Mesenchymal stem cell (in vitro differentiated cells and primary cell): ENCODE data around the gene SUGCT.

ENCODE experiments used
- DNase-seq: peaks from one replicate; pipeline ENCODE4 v3.0.0-alpha.2; 2013
- H2AFZ ChIP-seq: one replicate; pipeline ENCODE4 v1.6.1; 2013; ENCODE audit warnings: low read depth, mild to moderate bottlenecking, control low read depth, inconsistent platforms, low read length, moderate library complexity
- H2AK5ac ChIP-seq: 2 replicates; pipeline ENCODE4 v1.6.1; 2013; ENCODE audit warnings: low read length, moderate library complexity, mild to moderate bottlenecking, inconsistent platforms; ENCODE audit not compliant: severe bottlenecking
- H2BK120ac ChIP-seq: one replicate; pipeline ENCODE4 v1.6.1; 2013; ENCODE audit warnings: low read depth, mild to moderate bottlenecking, inconsistent platforms, low read length, moderate library complexity
- H2BK12ac ChIP-seq, 2 experiments: one replicate each; pipeline ENCODE4 v1.6.1; 2013; ENCODE audit warnings: inconsistent platforms in 2 of 2, low read length in 2 of 2, mild to moderate bottlenecking in 2 of 2, moderate library complexity in 2 of 2, control low read depth in 1 of 2
- H2BK15ac ChIP-seq: one replicate; pipeline ENCODE4 v1.6.1; 2013; ENCODE audit warnings: mild to moderate bottlenecking, low read depth, inconsistent platforms; ENCODE audit not compliant: poor library complexity, severe bottlenecking
- H2BK5ac ChIP-seq: 2 replicates; pipeline ENCODE4 v1.6.1; 2013; ENCODE audit warnings: low read depth, mild to moderate bottlenecking, low read length, control low read depth, inconsistent platforms; ENCODE audit not compliant: poor library complexity, severe bottlenecking
- H3K14ac ChIP-seq, 2 experiments: one replicate each; pipeline ENCODE4 v1.6.1; 2013; ENCODE audit warnings: inconsistent platforms in 2 of 2, low read length in 2 of 2, control low read depth in 1 of 2, mild to moderate bottlenecking in 1 of 2, moderate library complexity in 1 of 2
- H3K18ac ChIP-seq, 2 experiments: one replicate each; pipeline ENCODE4 v1.6.1; 2013; ENCODE audit warnings: inconsistent platforms in 2 of 2, low read length in 2 of 2, control low read depth in 1 of 2, low read depth in 1 of 2, mild to moderate bottlenecking in 1 of 2
- H3K23ac ChIP-seq, 2 experiments: one replicate each; pipeline ENCODE4 v1.6.1; 2013; ENCODE audit warnings: inconsistent platforms in 2 of 2, low read length in 2 of 2, mild to moderate bottlenecking in 2 of 2, moderate library complexity in 2 of 2, control low read depth in 1 of 2
- H3K27ac ChIP-seq: 2 replicates; pipeline ENCODE4 v1.5.1; 2013; ENCODE audit warnings: mild to moderate bottlenecking, moderate library complexity, low read length, control low read depth, inconsistent platforms; ENCODE audit not compliant: poor library complexity, severe bottlenecking
- H3K27me3 ChIP-seq, 2 experiments: 2 replicates each; pipeline versions ENCODE4 v1.6.1 to v1.7.0; 2013; ENCODE audit warnings: low read length in 2 of 2, mild to moderate bottlenecking in 2 of 2, moderate library complexity in 2 of 2, control low read depth in 1 of 2, inconsistent platforms in 1 of 2; ENCODE audit not compliant: control insufficient read depth in 1 of 2, insufficient read depth in 1 of 2
- H3K36me3 ChIP-seq, 2 experiments: 2 replicates each; pipeline versions ENCODE4 v1.6.1 to v1.7.0; 2013; ENCODE audit warnings: low read length in 2 of 2, control low read depth in 1 of 2, inconsistent platforms in 1 of 2, low read depth in 1 of 2, mild to moderate bottlenecking in 1 of 2; ENCODE audit not compliant: insufficient read depth in 2 of 2, control insufficient read depth in 1 of 2
- H3K4ac ChIP-seq, 2 experiments: one replicate each; pipeline ENCODE4 v1.6.1; 2013; ENCODE audit warnings: inconsistent platforms in 2 of 2, low read length in 2 of 2, mild to moderate bottlenecking in 2 of 2, moderate library complexity in 2 of 2, control low read depth in 1 of 2, low read depth in 1 of 2
- H3K4me1 ChIP-seq: 2 replicates; pipeline ENCODE4 v1.6.1; 2013; ENCODE audit warnings: low read depth, low read length, control low read depth; ENCODE audit not compliant: control insufficient read depth, insufficient read depth
- H3K4me2 ChIP-seq: 2 replicates; pipeline ENCODE4 v1.6.1; 2013; ENCODE audit warnings: low read length, mild to moderate bottlenecking, inconsistent platforms; ENCODE audit not compliant: poor library complexity, severe bottlenecking
- H3K4me3 ChIP-seq, 2 experiments: 2 replicates each; pipeline versions ENCODE4 v1.5.1 to v1.7.0; 2013; ENCODE audit warnings: low read length in 2 of 2, mild to moderate bottlenecking in 2 of 2, control low read depth in 1 of 2, low read depth in 1 of 2; ENCODE audit not compliant: insufficient read depth in 1 of 2
- H3K79me1 ChIP-seq: replicated peaks from 2 replicates; pipeline ENCODE4 v1.6.1; 2013; ENCODE audit warnings: mild to moderate bottlenecking, control low read depth, low read length, inconsistent platforms; ENCODE audit not compliant: poor library complexity, severe bottlenecking
- H3K9ac ChIP-seq: 2 replicates; pipeline ENCODE4 v1.7.0; 2013; ENCODE audit warnings: mild to moderate bottlenecking, low read length, moderate library complexity
- H3K9me3 ChIP-seq: 2 replicates; pipeline ENCODE4 v1.7.0; 2013; ENCODE audit warnings: mild to moderate bottlenecking, low read length; ENCODE audit not compliant: control insufficient read depth
- H4K8ac ChIP-seq: one replicate; pipeline ENCODE4 v1.6.1; 2013; ENCODE audit warnings: inconsistent platforms, mild to moderate bottlenecking, low read length, moderate library complexity
- H4K91ac ChIP-seq: one replicate; pipeline ENCODE4 v1.6.1; 2013; ENCODE audit warnings: mild to moderate bottlenecking, low read length, inconsistent platforms
- WGBS: methylation state at CpG from one replicate; pipeline ENCODE4 v1.1.7; 2013; ENCODE audit warnings: mixed read lengths; 5-methylcytosine and 5-hydroxymethylcytosine counted together

SUGCT gene

DNA sequence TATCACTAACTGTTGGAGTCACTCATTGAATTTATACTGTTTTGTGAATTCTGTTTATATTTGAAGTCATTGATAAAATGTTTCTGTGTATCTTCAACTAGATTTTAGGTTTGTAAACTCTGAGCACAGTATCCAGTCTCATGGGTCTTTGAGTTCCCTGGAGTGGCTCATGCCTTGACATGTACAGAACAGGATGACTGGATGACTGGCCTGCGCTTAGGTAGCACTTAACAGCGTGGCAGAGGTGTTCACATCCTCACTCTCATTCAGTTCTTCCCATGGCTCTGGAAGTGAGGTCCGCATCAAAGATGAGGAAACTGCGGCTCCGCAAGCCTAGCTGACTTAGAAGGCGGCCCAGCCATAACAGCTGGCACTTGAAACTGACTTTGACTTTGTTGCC lies 576.9 kb downstream of the SUGCT start:
- no peak overlapping the region for H3K9ac ChIP-seq
- no peak overlapping the region for H3K27ac ChIP-seq
- no peaks in the 10 kb centered on the region for H3K27me3 ChIP-seq
- H4K91ac ChIP-seq = no peak overlapping the region
- 97% methylated on average over 6 of the region's 6 CpGs for whole genome bisulfite sequencing
- no peaks in the 10 kb centered on the region for H3K36me3 ChIP-seq
- H3K79me1 ChIP-seq = no peaks in the 10 kb centered on the region
- no peak overlapping the region for H3K4me3 ChIP-seq
- H2AFZ ChIP-seq = no peak overlapping the region
- H3K4me1 ChIP-seq = no peaks in the 10 kb centered on the region
- no peak for DNase-seq
- H2BK120ac ChIP-seq = no peak overlapping the region
- no peak overlapping the region for H3K18ac ChIP-seq
- H2BK12ac ChIP-seq = no peak overlapping the region
- H3K4ac ChIP-seq = no peak overlapping the region
- no peak overlapping the region for H2BK15ac ChIP-seq
- no peaks in the 10 kb centered on the region for H3K9me3 ChIP-seq
- H3K14ac ChIP-seq = no peak overlapping the region
- no peak overlapping the region for H2AK5ac ChIP-seq
- H3K23ac ChIP-seq = no peak overlapping the region
- no peak overlapping the region for H4K8ac ChIP-seq
- H2BK5ac ChIP-seq = no peak overlapping the region
- H3K4me2 ChIP-seq = no peak overlapping the region

DNA sequence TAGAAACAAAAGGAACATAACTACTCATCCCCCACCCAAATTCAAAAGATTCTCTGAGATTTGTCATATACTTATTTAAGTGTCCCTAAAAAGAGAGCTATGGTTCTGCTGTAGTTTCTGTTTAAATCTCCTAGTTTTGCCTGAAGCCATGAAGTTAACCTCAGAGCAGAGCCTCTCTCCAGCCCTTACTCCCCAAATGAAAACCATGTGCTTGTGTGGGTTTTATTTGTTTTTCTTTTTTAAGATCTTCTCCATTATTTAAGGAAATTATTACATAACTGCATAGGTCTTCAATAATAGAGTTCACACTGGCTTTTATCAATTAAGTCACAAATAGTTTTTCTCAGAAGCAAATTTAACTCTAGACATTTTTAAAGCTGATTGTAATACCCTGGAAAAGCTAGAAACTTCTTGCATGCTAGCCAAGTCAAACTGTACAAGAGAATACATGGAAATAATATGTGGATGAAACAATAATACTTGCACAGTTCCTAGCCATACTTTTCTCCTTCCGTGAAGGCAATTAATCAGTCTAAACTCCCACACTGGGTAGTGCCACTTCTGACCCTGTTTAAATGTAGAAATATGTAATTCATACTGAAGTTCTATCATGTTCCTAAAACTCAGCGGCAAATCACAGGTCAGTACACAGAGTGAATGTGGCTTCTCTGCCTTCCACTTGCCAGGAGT lies 579.7 kb downstream of the SUGCT start:
- no peak overlapping the region for H2BK120ac ChIP-seq
- H4K8ac ChIP-seq = no peak overlapping the region
- no peak overlapping the region for H2AK5ac ChIP-seq
- no peak overlapping the region for H3K4ac ChIP-seq
- H3K23ac ChIP-seq = no peak overlapping the region
- no peaks in the 10 kb centered on the region for H3K9me3 ChIP-seq
- no peak overlapping the region for H4K91ac ChIP-seq
- no peak overlapping the region for H2BK5ac ChIP-seq
- no peak overlapping the region for H3K27ac ChIP-seq
- no peak overlapping the region for H3K4me2 ChIP-seq
- no peak overlapping the region for H2AFZ ChIP-seq
- peak overlapping the region in 1 of 2 experiments; percentile 13 for H3K4me3 ChIP-seq
- no peaks in the 10 kb centered on the region for H3K79me1 ChIP-seq
- peak overlapping the region; percentile 62 for H3K9ac ChIP-seq
- no peak for DNase-seq
- H3K36me3 ChIP-seq = no peaks in the 10 kb centered on the region
- H3K27me3 ChIP-seq = no peaks in the 10 kb centered on the region
- WGBS = no CpG with 5 or more reads among the region's 2 CpGs
- no peak overlapping the region for H2BK12ac ChIP-seq
- H3K4me1 ChIP-seq = no peaks in the 10 kb centered on the region
- no peak overlapping the region for H3K14ac ChIP-seq
- no peak overlapping the region for H2BK15ac ChIP-seq
- no peak overlapping the region for H3K18ac ChIP-seq

DNA sequence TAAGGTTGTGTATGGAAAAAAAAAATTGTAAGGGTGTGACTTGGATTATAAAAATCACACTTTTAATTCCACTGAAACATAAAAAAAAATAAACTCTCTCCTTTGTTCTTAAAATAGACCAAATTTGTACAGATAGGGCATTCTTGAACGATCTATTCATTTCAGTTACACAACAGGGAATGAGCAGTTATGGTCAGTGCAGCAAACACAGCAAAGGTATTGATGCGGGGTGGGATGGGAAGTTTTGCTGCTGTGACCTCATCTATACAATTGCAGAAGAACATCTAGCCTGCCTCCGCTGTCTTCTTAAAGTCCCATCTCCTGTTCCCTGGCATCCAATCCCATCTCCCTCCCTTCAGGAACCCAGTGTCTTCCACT lies 580.2 kb downstream of the SUGCT start:
- H3K4me3 ChIP-seq = peak overlapping the region in 1 of 2 experiments; percentile 13
- no peaks in the 10 kb centered on the region for H3K4me1 ChIP-seq
- H2BK120ac ChIP-seq = no peak overlapping the region
- H2AFZ ChIP-seq = no peak overlapping the region
- no peak overlapping the region for H3K23ac ChIP-seq
- H3K9ac ChIP-seq = peak overlapping the region; percentile 62
- no peaks in the 10 kb centered on the region for H3K9me3 ChIP-seq
- no peaks in the 10 kb centered on the region for H3K36me3 ChIP-seq
- peak overlapping the region in 1 of 2 experiments; percentile 43 for H2BK12ac ChIP-seq
- H3K18ac ChIP-seq = peak overlapping the region in 1 of 2 experiments; percentile 43
- H2BK15ac ChIP-seq = peak overlapping the region; percentile 67
- 98% methylated on average over 3 of the region's 3 CpGs for WGBS
- DNase-seq = no peak
- H4K8ac ChIP-seq = peak overlapping the region; percentile 69
- H4K91ac ChIP-seq = peak overlapping the region; percentile 61
- H3K27me3 ChIP-seq = no peaks in the 10 kb centered on the region
- no peak overlapping the region for H3K4me2 ChIP-seq
- H2AK5ac ChIP-seq = peak overlapping the region; percentile 67
- H3K79me1 ChIP-seq = no peaks in the 10 kb centered on the region
- H2BK5ac ChIP-seq = no peak overlapping the region
- H3K4ac ChIP-seq = peak overlapping the region in 1 of 2 experiments; percentile 55
- H3K27ac ChIP-seq = no peak overlapping the region
- H3K14ac ChIP-seq = peak overlapping the region in 1 of 2 experiments; percentile 39

DNA sequence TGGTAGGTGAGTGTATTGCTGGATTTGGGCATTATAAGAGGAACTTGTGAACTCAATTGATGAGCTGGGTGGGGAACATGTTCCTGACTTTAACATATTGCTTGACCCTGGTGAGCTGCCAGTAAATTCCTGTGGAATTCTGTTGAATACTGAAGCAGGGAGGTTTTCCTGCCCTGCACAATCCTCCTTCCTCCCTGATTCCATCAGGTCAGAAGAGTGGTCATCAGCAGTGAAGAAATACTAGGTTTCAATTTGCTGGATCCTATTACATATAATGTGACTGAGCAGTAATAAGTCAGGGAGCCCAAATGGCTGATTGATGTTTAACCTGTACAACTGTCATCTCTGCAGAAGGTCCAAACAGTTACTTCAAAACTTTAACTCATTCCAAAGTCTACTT lies 581.2 kb downstream of the SUGCT start:
- no peaks in the 10 kb centered on the region for H3K79me1 ChIP-seq
- H2BK15ac ChIP-seq = no peak overlapping the region
- H3K27me3 ChIP-seq = no peaks in the 10 kb centered on the region
- H3K14ac ChIP-seq = no peak overlapping the region
- no peak overlapping the region for H4K91ac ChIP-seq
- no peak overlapping the region for H2BK5ac ChIP-seq
- peak; percentile 23 for DNase-seq
- no peaks in the 10 kb centered on the region for H3K36me3 ChIP-seq
- no peaks in the 10 kb centered on the region for H3K4me1 ChIP-seq
- H3K18ac ChIP-seq = peak overlapping the region in 1 of 2 experiments; percentile 19
- H3K4me2 ChIP-seq = no peak overlapping the region
- peak overlapping the region; percentile 9 to 29 for H2BK12ac ChIP-seq
- no peak overlapping the region for H3K4ac ChIP-seq
- H2BK120ac ChIP-seq = no peak overlapping the region
- no peak overlapping the region for H3K23ac ChIP-seq
- no peak overlapping the region for H4K8ac ChIP-seq
- no peak overlapping the region for H3K4me3 ChIP-seq
- no peak overlapping the region for H3K27ac ChIP-seq
- H2AFZ ChIP-seq = no peak overlapping the region
- peak overlapping the region; percentile 84 for H3K9ac ChIP-seq
- H3K9me3 ChIP-seq = no peaks in the 10 kb centered on the region
- H2AK5ac ChIP-seq = no peak overlapping the region
